ENCODE measurements around the gene PACRG. TPM values are rescaled to one million over a fixed set of nuclear protein-coding genes. Genes with fewer than 3 reads are reported as not detected.

Gene PACRG
- total and polyA plus RNA-seq, 2 of the 8 experiments (the other 6 are each of a cell fraction or from before 2014, with no cell fraction given): 0.44 to 0.54 TPM

- no peak overlapping the region for H3K56ac ChIP-seq (replicated peaks; ENCODE audit: insufficient read length, low read depth, low read length)
- no peak overlapping the region for H3K27ac ChIP-seq (ENCODE audit: low read depth, low read length)
- no peak overlapping the region for H4K91ac ChIP-seq (replicated peaks; ENCODE audit: insufficient read length, low read length)
- H3K4me3 ChIP-seq (ENCODE audit: extremely low read depth in 1 of 4, insufficient read depth in 2 of 4, low read depth in 3 of 4, low read length in 4 of 4): no peak overlapping the region
- H3K79me2 ChIP-seq (ENCODE audit: control insufficient read depth in 1 of 2, insufficient read depth in 2 of 2, low read length in 2 of 2): no peaks in the 10 kb centered on the region
- H2BK120ac ChIP-seq (replicated peaks; ENCODE audit: low read depth, low read length): no peak overlapping the region
- no peak overlapping the region for H3K18ac ChIP-seq (ENCODE audit: extremely low read depth, low read length)
- no peak overlapping the region for H2AFZ ChIP-seq (ENCODE audit: low read length)
- no peak overlapping the region for H3K9ac ChIP-seq (replicated peaks in 1 of 4; ENCODE audit: extremely low read depth in 1 of 4, low read depth in 3 of 4, low read length in 3 of 4)
- no peak overlapping the region for H2BK15ac ChIP-seq (ENCODE audit: low read length)
- no peaks in the 10 kb centered on the region for H3K9me3 ChIP-seq (ENCODE audit: insufficient read depth in 2 of 2, low read depth in 1 of 2, low read length in 1 of 2)
- no peak overlapping the region for H4K5ac ChIP-seq (ENCODE audit: insufficient read length, low read depth, low read length)
- no peak overlapping the region for H2BK12ac ChIP-seq (ENCODE audit: low read depth, low read length)
- no peak overlapping the region for H3K4ac ChIP-seq (replicated peaks; ENCODE audit: insufficient read length, low read depth, low read length)
- H3K36me3 ChIP-seq (ENCODE audit: control insufficient read depth in 2 of 4, insufficient read depth in 4 of 4, low read length in 3 of 4): no peaks in the 10 kb centered on the region
- H2BK20ac ChIP-seq (ENCODE audit: low read length): no peak overlapping the region
- no peaks in the 10 kb centered on the region for H3K27me3 ChIP-seq (replicated peaks in 1 of 4; ENCODE audit: control insufficient read depth in 3 of 4, extremely low read depth in 1 of 4, insufficient read depth in 3 of 4, low read length in 3 of 4)
- ChIA-PET POLR2A (ENCODE audit: partially characterized antibody) (no interaction called here), CTCF (ENCODE audit: partially characterized antibody) (interaction anchor here (0.6 kb wide), 1 partner anchor 588 kb away, joined by 3 read pairs; no protein-coding TSS in a partner anchor)
- 87% methylated on average over 5 of the region's 5 CpGs; no CpG with 5 or more reads in 1 of the 2 experiments for WGBS, 2 experiments (ENCODE audit: extremely low coverage in 1 of 2, insufficient coverage in 1 of 2, insufficient read length in 1 of 2, insufficient replicate concordance in 2 of 2, low coverage in 1 of 2, low lambda C conversion rate in 2 of 2, missing lambda C conversion rate in 1 of 2)
- no peak overlapping the region for H4K8ac ChIP-seq (ENCODE audit: extremely low read depth, insufficient read depth, low read length)
- H3K4me2 ChIP-seq (ENCODE audit: insufficient read depth in 1 of 2, low read depth in 2 of 2, low read length in 2 of 2): no peak overlapping the region
- H2AK5ac ChIP-seq (ENCODE audit: low read depth, low read length): no peak overlapping the region
- no peaks in the 10 kb centered on the region for H3K23me2 ChIP-seq (ENCODE audit: low read depth, low read length)
- FAIRE-seq: no peak
- TF ChIP-seq SAP30 (IDR thresholded peaks at IDR 0.05; ENCODE audit: insufficient read depth, insufficient replicate concordance, low read length): no peak
- TF ChIP-seq, protein P1, sequence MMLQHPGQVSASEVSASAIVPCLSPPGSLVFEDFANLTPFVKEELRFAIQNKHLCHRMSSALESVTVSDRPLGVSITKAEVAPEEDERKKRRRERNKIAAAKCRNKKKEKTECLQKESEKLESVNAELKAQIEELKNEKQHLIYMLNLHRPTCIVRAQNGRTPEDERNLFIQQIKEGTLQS (IDR thresholded peaks at IDR 0.05; ENCODE audit: insufficient read depth, low read depth, low read length): no peak
- TF ChIP-seq EZH2 (IDR thresholded peaks at IDR 0.05; ENCODE audit: low read depth, low read length, severe bottlenecking): no peak
- TF ChIP-seq POLR2A (IDR thresholded peaks at IDR 0.05; ENCODE audit: control extremely low read depth in 1 of 2, low read depth in 2 of 2, low read length in 2 of 2): no peak
- no peak for TF ChIP-seq KDM1A (IDR thresholded peaks at IDR 0.05; ENCODE audit: borderline replicate concordance, low read length)
- TF ChIP-seq GTF2F1 (IDR thresholded peaks at IDR 0.05; ENCODE audit: borderline replicate concordance, low read depth, low read length): no peak
- TF ChIP-seq SRF (IDR thresholded peaks at IDR 0.05; ENCODE audit: low read depth, low read length): no peak
- no peak overlapping the region for H2BK5ac ChIP-seq (ENCODE audit: low read depth, low read length)
- no peaks in the 10 kb centered on the region for H3K4me1 ChIP-seq (replicated peaks in 1 of 4; ENCODE audit: control insufficient read depth in 3 of 4, insufficient read depth in 4 of 4, low read length in 3 of 4)
- H4K20me1 ChIP-seq (replicated peaks in 1 of 2; ENCODE audit: control insufficient read depth in 1 of 2, insufficient read depth in 2 of 2, low read length in 2 of 2): no peaks in the 10 kb centered on the region
- DNase-seq (ENCODE audit: low read depth in 1 of 2, low spot score in 2 of 2): no peak
- no peak overlapping the region for H3K14ac ChIP-seq (ENCODE audit: insufficient read length)
- no peaks in the 10 kb centered on the region for H3K79me1 ChIP-seq (ENCODE audit: low read depth, low read length)
- H3K23ac ChIP-seq (ENCODE audit: insufficient read length): no peak overlapping the region
Observed at GRCh38 chr6:162973980-162974379, 246.2 kb downstream of the PACRG start.
